KMS-11 (cell line): ENCODE results near the gene SHPK.

Experiments used
- H2AFZ ChIP-seq: fragments of 200-600 bp; sonication (generic); 2 replicates; pipeline ENCODE4 v1.6.1; 2016; ENCODE audit warnings: antibody characterized with exemption, mixed run types, low read depth
- H3K27ac ChIP-seq: fragments of 200-600 bp; sonication (generic); 2 replicates; pipeline ENCODE4 v1.6.1; 2016; ENCODE audit warnings: mild to moderate bottlenecking, mixed run types
- H3K27me3 ChIP-seq: fragments of 200-600 bp; sonication (generic); 2 replicates; pipeline ENCODE4 v1.6.1; 2017; ENCODE audit warnings: mild to moderate bottlenecking, low read depth, mixed run types, moderate library complexity; ENCODE audit not compliant: insufficient read depth
- H3K36me3 ChIP-seq: fragments of 200-600 bp; sonication (generic); 2 replicates; pipeline ENCODE4 v1.6.1; 2017; ENCODE audit warnings: mild to moderate bottlenecking, mixed run types; ENCODE audit not compliant: insufficient read depth
- H3K4me1 ChIP-seq: fragments of 200-600 bp; sonication (generic); 2 replicates; pipeline ENCODE4 v1.6.1; 2016; ENCODE audit warnings: mild to moderate bottlenecking, low read depth, mixed run types; ENCODE audit not compliant: poor library complexity, severe bottlenecking
- H3K4me2 ChIP-seq: fragments of 200-600 bp; sonication (generic); 2 replicates; pipeline ENCODE4 v1.7.0; 2016; ENCODE audit warnings: mild to moderate bottlenecking, mixed run types
- H3K4me3 ChIP-seq: fragments of 200-600 bp; sonication (generic); IDR thresholded peaks from 2 replicates; pipeline ENCODE4 v1.6.1; 2017; ENCODE audit warnings: low read depth, low read length, mixed read lengths; ENCODE audit not compliant: insufficient read depth
- H3K79me2 ChIP-seq: fragments of 200-600 bp; sonication (generic); 2 replicates; pipeline ENCODE4 v1.6.1; 2016; ENCODE audit warnings: low read depth, mixed run types; ENCODE audit not compliant: insufficient read depth
- H3K9ac ChIP-seq: fragments of 200-600 bp; sonication (generic); 2 replicates; pipeline ENCODE4 v1.6.1; 2016; ENCODE audit warnings: mild to moderate bottlenecking, mixed run types
- H4K20me1 ChIP-seq: fragments of 200-600 bp; sonication (generic); 2 replicates; pipeline ENCODE4 v1.6.1; 2016; ENCODE audit warnings: mild to moderate bottlenecking, mixed run types; ENCODE audit not compliant: insufficient read depth
- TF ChIP-seq, protein P1 (sequence below): fragments of 200-600 bp; sonication (generic); conservative IDR thresholded peaks from 2 replicates; pipeline ENCODE4 v1.6.1; 2017; ENCODE audit warnings: low read depth, mild to moderate bottlenecking, antibody characterized with exemption, low read length, moderate library complexity, mixed read lengths

Gene SHPK

DNA sequence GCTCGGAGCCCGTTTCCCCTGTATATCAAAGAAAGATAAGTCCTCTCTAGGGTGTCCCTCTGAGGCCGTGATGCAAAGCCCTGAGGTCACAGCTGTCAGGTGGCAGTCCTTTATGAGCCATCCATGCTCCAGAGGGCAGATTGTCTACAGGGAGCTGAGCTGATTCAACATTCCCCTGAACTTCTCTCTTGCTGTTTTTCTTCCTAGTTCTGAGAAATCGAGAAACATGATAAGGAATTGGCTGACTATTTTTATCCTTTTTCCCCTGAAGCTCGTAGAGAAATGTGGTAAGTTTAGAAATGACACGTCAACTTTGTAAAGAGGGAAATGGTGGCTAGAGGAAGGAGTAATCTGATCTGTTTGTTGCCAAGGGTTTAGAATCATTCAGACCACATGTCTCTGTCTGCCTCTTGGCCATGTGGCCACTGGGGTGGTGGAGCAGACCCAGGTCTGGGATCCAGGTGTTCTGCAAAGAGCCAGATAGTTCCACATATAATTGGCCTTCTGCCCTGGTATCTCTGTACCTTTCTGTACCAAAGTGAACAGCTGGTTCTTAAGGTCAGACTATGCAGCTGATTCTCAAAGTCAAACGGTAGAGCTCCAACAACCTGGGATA, 4.0 kb upstream of the SHPK start:
- no peaks in the 10 kb centered on the region for H3K36me3 ChIP-seq
- no peaks in the 10 kb centered on the region for H3K27me3 ChIP-seq
- peak overlapping the region; percentile 66 for H3K9ac ChIP-seq
- peak overlapping the region; percentile 60 for H2AFZ ChIP-seq
- peak overlapping the region; percentile 97 for H3K27ac ChIP-seq
- peak overlapping the region; percentile 71 for H3K4me2 ChIP-seq
- no peaks in the 10 kb centered on the region; the same call in 1 of the 2 replicates for H3K79me2 ChIP-seq
- TF ChIP-seq, protein P1, sequence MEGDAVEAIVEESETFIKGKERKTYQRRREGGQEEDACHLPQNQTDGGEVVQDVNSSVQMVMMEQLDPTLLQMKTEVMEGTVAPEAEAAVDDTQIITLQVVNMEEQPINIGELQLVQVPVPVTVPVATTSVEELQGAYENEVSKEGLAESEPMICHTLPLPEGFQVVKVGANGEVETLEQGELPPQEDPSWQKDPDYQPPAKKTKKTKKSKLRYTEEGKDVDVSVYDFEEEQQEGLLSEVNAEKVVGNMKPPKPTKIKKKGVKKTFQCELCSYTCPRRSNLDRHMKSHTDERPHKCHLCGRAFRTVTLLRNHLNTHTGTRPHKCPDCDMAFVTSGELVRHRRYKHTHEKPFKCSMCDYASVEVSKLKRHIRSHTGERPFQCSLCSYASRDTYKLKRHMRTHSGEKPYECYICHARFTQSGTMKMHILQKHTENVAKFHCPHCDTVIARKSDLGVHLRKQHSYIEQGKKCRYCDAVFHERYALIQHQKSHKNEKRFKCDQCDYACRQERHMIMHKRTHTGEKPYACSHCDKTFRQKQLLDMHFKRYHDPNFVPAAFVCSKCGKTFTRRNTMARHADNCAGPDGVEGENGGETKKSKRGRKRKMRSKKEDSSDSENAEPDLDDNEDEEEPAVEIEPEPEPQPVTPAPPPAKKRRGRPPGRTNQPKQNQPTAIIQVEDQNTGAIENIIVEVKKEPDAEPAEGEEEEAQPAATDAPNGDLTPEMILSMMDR = no peak
- no peaks in the 10 kb centered on the region for H4K20me1 ChIP-seq
- H3K4me3 ChIP-seq = no peak overlapping the region
- H3K4me1 ChIP-seq = peaks cover 34% of the 10 kb centered on the region

DNA sequence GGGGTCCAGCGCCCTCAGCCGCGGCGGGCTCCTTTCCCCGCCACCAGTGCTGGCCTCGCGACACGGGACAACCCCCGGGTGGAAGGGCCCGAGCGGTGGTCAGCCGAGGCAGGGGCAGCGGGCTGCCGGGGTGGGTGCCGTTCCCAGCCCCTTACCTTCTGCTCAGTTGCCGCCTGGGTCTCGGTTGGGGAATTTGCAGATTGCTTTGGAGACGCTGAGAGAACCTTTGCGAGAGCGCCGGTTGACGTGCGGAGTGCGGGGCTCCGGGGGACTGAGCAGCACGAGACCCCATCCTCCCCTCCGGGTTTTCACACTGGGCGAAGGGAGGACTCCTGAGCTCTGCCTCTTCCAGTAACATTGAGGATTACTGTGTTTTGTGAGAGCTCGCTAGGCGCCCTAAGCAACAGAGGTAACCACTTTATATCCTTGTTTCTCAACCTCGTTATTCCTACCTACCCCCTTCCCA, 891 bp upstream of the SHPK start:
- peak overlapping the region; percentile 54 for H3K4me2 ChIP-seq
- no peaks in the 10 kb centered on the region for H4K20me1 ChIP-seq
- H3K4me1 ChIP-seq = peaks cover 34% of the 10 kb centered on the region
- TF ChIP-seq, protein P1 = no peak
- peak overlapping the region; percentile 53; the same call in 1 of the 2 replicates for H3K9ac ChIP-seq
- peak overlapping the region; percentile 57 for H2AFZ ChIP-seq
- no peak overlapping the region for H3K4me3 ChIP-seq
- H3K27ac ChIP-seq = peak overlapping the region; percentile 54; the same call in 1 of the 2 replicates
- no peaks in the 10 kb centered on the region; the same call in 1 of the 2 replicates for H3K79me2 ChIP-seq
- no peaks in the 10 kb centered on the region for H3K27me3 ChIP-seq
- no peaks in the 10 kb centered on the region for H3K36me3 ChIP-seq

DNA sequence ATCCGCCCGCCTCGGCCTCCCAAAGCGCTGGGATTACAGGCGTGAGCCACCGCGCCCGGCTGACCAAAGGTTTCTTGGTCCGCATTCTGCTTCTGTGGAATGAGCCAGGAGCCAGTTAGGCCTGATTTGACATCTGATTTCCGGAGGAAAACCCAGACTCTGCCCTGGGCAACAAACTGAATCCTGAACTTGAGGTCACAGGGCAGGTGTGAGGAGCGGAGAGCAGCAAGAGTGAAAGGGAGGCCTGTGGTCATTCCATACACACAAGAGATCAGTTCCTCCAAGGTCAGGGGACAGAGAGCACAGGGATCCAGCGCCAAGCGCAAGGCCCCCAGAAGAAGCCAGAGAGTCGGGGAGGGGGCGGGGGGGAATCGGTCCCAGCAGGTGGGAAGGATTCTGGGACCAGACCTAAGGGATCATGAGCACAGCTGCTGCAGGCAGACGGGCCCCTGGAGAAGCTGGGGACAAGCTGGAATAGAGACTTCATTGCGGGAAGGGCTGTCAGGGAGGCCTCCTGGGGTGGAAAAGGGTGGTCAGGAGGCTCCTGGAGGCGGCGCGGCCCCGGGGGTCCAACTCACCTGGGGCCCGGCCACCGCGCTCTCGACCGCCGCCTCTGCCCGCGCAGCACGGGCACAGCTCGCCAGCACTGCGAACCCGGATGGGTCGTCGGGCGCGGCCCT, 436 bp downstream of the SHPK start:
- H3K9ac ChIP-seq = peak overlapping the region; percentile 15; the same call in 1 of the 2 replicates
- no peaks in the 10 kb centered on the region; the same call in 1 of the 2 replicates for H3K79me2 ChIP-seq
- no peak overlapping the region for H3K27ac ChIP-seq
- H3K4me1 ChIP-seq = peaks cover 23% of the 10 kb centered on the region
- H3K4me2 ChIP-seq = peak overlapping the region; percentile 52
- H4K20me1 ChIP-seq = no peaks in the 10 kb centered on the region
- peak overlapping the region; percentile 57 for H2AFZ ChIP-seq
- no peaks in the 10 kb centered on the region for H3K27me3 ChIP-seq
- TF ChIP-seq, protein P1 = no peak
- H3K4me3 ChIP-seq = no peak overlapping the region
- no peaks in the 10 kb centered on the region for H3K36me3 ChIP-seq

DNA sequence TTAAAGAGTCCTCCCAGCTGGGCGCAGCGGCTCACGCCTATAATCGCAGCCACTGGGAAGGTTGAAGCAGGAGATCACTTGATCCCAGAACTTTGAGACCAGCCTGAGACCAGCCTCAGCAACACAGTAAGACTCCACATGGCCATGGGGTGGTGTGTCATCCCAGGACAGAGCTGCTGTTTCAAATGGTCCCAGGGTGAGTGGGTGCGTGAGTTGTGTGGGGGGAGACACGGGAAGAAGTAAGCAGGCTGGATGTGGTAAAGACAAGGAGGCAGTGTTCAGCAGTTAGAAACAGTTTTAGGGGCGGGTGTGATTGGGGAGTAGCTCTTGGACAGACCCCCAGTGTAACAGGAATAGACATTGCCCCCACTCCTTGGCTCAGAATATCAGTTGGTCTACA, 3.8 kb downstream of the SHPK start:
- Histone ChIP-seq H2AFZ (no peak overlapping the region), H3K4me3 (no peak overlapping the region), H4K20me1 (no peaks in the 10 kb centered on the region), H3K27me3 (no peaks in the 10 kb centered on the region), H3K79me2 (no peaks in the 10 kb centered on the region), H3K36me3 (no peaks in the 10 kb centered on the region), H3K4me2 (no peak overlapping the region), H3K27ac (no peak overlapping the region), H3K4me1 (no peaks in the 10 kb centered on the region), H3K9ac (no peak overlapping the region)
- TF ChIP-seq, protein P1 = no peak
